ENCODE results near the gene LDB2.

DNA sequence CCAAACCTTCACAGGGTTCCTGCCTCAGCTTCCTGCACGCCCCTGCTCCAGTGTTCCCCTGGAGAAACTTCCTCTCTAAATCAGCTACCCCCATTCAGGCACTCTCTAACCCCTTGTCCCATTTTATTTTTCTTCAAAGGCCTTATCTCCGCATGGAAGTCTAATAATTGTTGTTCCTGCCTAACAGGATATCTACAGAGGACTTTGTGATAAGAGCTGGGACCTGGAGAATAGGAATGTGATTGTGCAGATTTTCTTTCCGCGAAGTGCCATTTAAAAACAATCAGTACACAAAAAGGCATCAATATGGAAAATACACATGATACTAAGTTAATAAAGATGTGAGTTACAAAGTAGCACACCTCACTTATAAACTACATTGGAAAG is 32.6 kb downstream of the LDB2 start:
- TF ChIP-seq, protein P1, sequence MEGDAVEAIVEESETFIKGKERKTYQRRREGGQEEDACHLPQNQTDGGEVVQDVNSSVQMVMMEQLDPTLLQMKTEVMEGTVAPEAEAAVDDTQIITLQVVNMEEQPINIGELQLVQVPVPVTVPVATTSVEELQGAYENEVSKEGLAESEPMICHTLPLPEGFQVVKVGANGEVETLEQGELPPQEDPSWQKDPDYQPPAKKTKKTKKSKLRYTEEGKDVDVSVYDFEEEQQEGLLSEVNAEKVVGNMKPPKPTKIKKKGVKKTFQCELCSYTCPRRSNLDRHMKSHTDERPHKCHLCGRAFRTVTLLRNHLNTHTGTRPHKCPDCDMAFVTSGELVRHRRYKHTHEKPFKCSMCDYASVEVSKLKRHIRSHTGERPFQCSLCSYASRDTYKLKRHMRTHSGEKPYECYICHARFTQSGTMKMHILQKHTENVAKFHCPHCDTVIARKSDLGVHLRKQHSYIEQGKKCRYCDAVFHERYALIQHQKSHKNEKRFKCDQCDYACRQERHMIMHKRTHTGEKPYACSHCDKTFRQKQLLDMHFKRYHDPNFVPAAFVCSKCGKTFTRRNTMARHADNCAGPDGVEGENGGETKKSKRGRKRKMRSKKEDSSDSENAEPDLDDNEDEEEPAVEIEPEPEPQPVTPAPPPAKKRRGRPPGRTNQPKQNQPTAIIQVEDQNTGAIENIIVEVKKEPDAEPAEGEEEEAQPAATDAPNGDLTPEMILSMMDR (IDR thresholded peaks at IDR 0.05; ENCODE audit: low read length) = no peak
- no peak for TF ChIP-seq EZH2 (IDR thresholded peaks at IDR 0.05; ENCODE audit: borderline replicate concordance, low read length)

All from OCI-LY1 (cell line).